ENCODE results near the gene TMC8. TPM values are rescaled to one million over a fixed set of nuclear protein-coding genes. Genes with fewer than 3 reads are reported as not detected.
"Not testable (repeated sequence)": the region's sequence is repeated elsewhere in the genome, so short reads cannot be mapped to it uniquely, and the experiment has no call there.

Gene TMC8
- polyA plus RNA-seq, 6 donors from 2014 or later: 26.2 to 103 (median 55.2) TPM

- Mint-ChIP-seq H3K4me3 (peak overlapping the region; percentile 76 to 90 (median 84)), H3K27ac (peak overlapping the region; percentile 16 to 97 (median 88)), H3K27me3 (no peaks in the 10 kb centered on the region), H3K9me3 (no peaks in the 10 kb centered on the region), H3K36me3 (peaks cover 0 to 10% of the 10 kb centered on the region in 2 donors), H3K4me1 (peaks cover 47 to 69% (median 59%) of the 10 kb centered on the region in 3 donors)
- DNase-seq (peak; percentile 67), ATAC-seq (ENCODE audit: low read depth in 2 of 2) (peak; percentile 58 to 64)
Observed at GRCh38 chr17:78168903-78169793, 38.6 kb downstream of the TMC8 start.

- peak overlapping the region; percentile 68 to 92 (median 82) for H3K4me3 Mint-ChIP-seq
- no peaks in the 10 kb centered on the region for H3K9me3 Mint-ChIP-seq
- H3K36me3 Mint-ChIP-seq: peaks cover 0 to 12% of the 10 kb centered on the region in 2 donors
- H3K4me1 Mint-ChIP-seq: peaks cover 58 to 72% (median 67%) of the 10 kb centered on the region in 3 donors
- no peaks in the 10 kb centered on the region for H3K27me3 Mint-ChIP-seq
- peak overlapping the region; percentile 56 to 99 (median 92) for H3K27ac Mint-ChIP-seq
- DNase-seq: no peak
- ATAC-seq (ENCODE audit: low read depth in 2 of 2): no peak
Observed at GRCh38 chr17:78170692-78171590, 40.4 kb downstream of the TMC8 start.

GRCh38 chr17:78171591-78172248 is 41.1 kb downstream of the TMC8 start:
- not testable (repeated sequence) for H3K9me3 Mint-ChIP-seq; H3K27me3 Mint-ChIP-seq; ATAC-seq (ENCODE audit: low read depth in 2 of 2); DNase-seq
- H3K4me3 Mint-ChIP-seq: peak overlapping the region; percentile 63 to 92 (median 87)
- H3K27ac Mint-ChIP-seq: peak overlapping the region; percentile 90 to 99 (median 96)
- H3K36me3 Mint-ChIP-seq: peaks cover 0 to 12% of the 10 kb centered on the region in 2 donors
- peaks cover 65 to 80% (median 75%) of the 10 kb centered on the region in 3 donors for H3K4me1 Mint-ChIP-seq

GRCh38 chr17:78172249-78173051 is 41.9 kb downstream of the TMC8 start:
- H3K27me3 Mint-ChIP-seq: no peaks in the 10 kb centered on the region
- ATAC-seq (ENCODE audit: low read depth in 2 of 2) (no peak), DNase-seq (peak; percentile 47)
- H3K27ac Mint-ChIP-seq: peak overlapping the region; percentile 90 to 99 (median 96)
- peaks cover 70 to 85% (median 81%) of the 10 kb centered on the region in 3 donors for H3K4me1 Mint-ChIP-seq
- peak overlapping the region; percentile 76 to 92 (median 87) for H3K4me3 Mint-ChIP-seq
- no peaks in the 10 kb centered on the region for H3K9me3 Mint-ChIP-seq
- H3K36me3 Mint-ChIP-seq: peaks cover 0 to 12% of the 10 kb centered on the region in 2 donors

- Mint-ChIP-seq H3K27me3 (no peaks in the 10 kb centered on the region), H3K4me1 (peaks cover 66 to 81% (median 76%) of the 10 kb centered on the region in 3 donors), H3K27ac (peak overlapping the region; percentile 94 to 99 (median 98)), H3K36me3 (peaks cover 0 to 12% of the 10 kb centered on the region in 2 donors), H3K9me3 (no peaks in the 10 kb centered on the region), H3K4me3 (peak overlapping the region; percentile 76 to 92 (median 87))
- peak; percentile 64 for DNase-seq
- peak; percentile 35 to 48 for ATAC-seq (ENCODE audit: low read depth in 2 of 2)
Observed at GRCh38 chr17:78173097-78173715, 42.6 kb downstream of the TMC8 start.

- no peaks in the 10 kb centered on the region for H3K27me3 Mint-ChIP-seq
- peaks cover 0 to 12% of the 10 kb centered on the region in 2 donors for H3K36me3 Mint-ChIP-seq
- DNase-seq: no peak
- H3K4me3 Mint-ChIP-seq: peak overlapping the region in 7 of 8 donors; percentile 76 to 92 (median 87)
- peaks cover 66 to 80% (median 77%) of the 10 kb centered on the region in 3 donors for H3K4me1 Mint-ChIP-seq
- ATAC-seq (ENCODE audit: low read depth in 2 of 2): peak; percentile 21 to 32
- H3K27ac Mint-ChIP-seq: peak overlapping the region; percentile 94 to 99 (median 98)
- H3K9me3 Mint-ChIP-seq: no peaks in the 10 kb centered on the region
Observed at GRCh38 chr17:78174346-78174869, 43.8 kb downstream of the TMC8 start.

- no peak for DNase-seq
- H3K4me3 Mint-ChIP-seq: peak overlapping the region in 6 of 8 donors; percentile 37 to 92 (median 82)
- no peaks in the 10 kb centered on the region for H3K27me3 Mint-ChIP-seq
- no peaks in the 10 kb centered on the region for H3K9me3 Mint-ChIP-seq
- H3K27ac Mint-ChIP-seq: peak overlapping the region in 4 of 6 donors; percentile 37 to 94 (median 63)
- H3K4me1 Mint-ChIP-seq: peaks cover 66 to 76% (median 71%) of the 10 kb centered on the region in 3 donors
- peaks cover 0 to 12% of the 10 kb centered on the region in 2 donors for H3K36me3 Mint-ChIP-seq
- no peak for ATAC-seq (ENCODE audit: low read depth in 2 of 2)
Observed at GRCh38 chr17:78174870-78175642, 44.5 kb downstream of the TMC8 start.

- H3K9me3 Mint-ChIP-seq: no peaks in the 10 kb centered on the region
- DNase-seq (no peak), ATAC-seq (ENCODE audit: low read depth in 2 of 2) (no peak)
- peaks cover 68 to 77% (median 70%) of the 10 kb centered on the region in 3 donors for H3K4me1 Mint-ChIP-seq
- H3K27ac Mint-ChIP-seq: peak overlapping the region in 5 of 6 donors; percentile 9 to 94 (median 81)
- H3K27me3 Mint-ChIP-seq: no peaks in the 10 kb centered on the region
- H3K4me3 Mint-ChIP-seq: peak overlapping the region in 6 of 8 donors; percentile 8 to 76 (median 50)
- H3K36me3 Mint-ChIP-seq: peaks cover 0 to 12% of the 10 kb centered on the region in 2 donors
Observed at GRCh38 chr17:78175643-78175981, 45.0 kb downstream of the TMC8 start.

- peak; percentile 53 to 70 for ATAC-seq (ENCODE audit: low read depth in 2 of 2)
Observed at GRCh38 chr17:78176548-78177025, 46.0 kb downstream of the TMC8 start.

GRCh38 chr17:78179372-78179771 is 48.8 kb downstream of the TMC8 start:
- Mint-ChIP-seq H3K27me3 (no peaks in the 10 kb centered on the region), H3K4me1 (peaks cover 34 to 44% (median 37%) of the 10 kb centered on the region in 3 donors), H3K9me3 (no peaks in the 10 kb centered on the region), H3K36me3 (peaks cover 0 to under 1% of the 10 kb centered on the region in 2 donors), H3K4me3 (peak overlapping the region in 2 of 8 donors; percentile 10 to 16), H3K27ac (peak overlapping the region in 1 of 6 donors; percentile 34)
- DNase-seq (no peak), ATAC-seq (ENCODE audit: low read depth in 2 of 2) (no peak)

More at GRCh38 chr17:78176548-78177025, 46.0 kb downstream of the TMC8 start:
- peak overlapping the region; percentile 26 to 94 (median 68) for H3K27ac Mint-ChIP-seq
- no peaks in the 10 kb centered on the region for H3K9me3 Mint-ChIP-seq
- no peaks in the 10 kb centered on the region for H3K27me3 Mint-ChIP-seq
- peaks cover 61 to 72% (median 62%) of the 10 kb centered on the region in 3 donors for H3K4me1 Mint-ChIP-seq
- H3K36me3 Mint-ChIP-seq: peaks cover 0 to 12% of the 10 kb centered on the region in 2 donors
- DNase-seq: peak; percentile 79
- peak overlapping the region in 6 of 8 donors; percentile 27 to 76 (median 38) for H3K4me3 Mint-ChIP-seq

- no peaks in the 10 kb centered on the region for H3K9me3 Mint-ChIP-seq
- peak in 1 of 2 donors; percentile 20 for ATAC-seq (ENCODE audit: low read depth in 2 of 2)
- no peaks in the 10 kb centered on the region for H3K36me3 Mint-ChIP-seq
- H3K27me3 Mint-ChIP-seq: no peaks in the 10 kb centered on the region
- DNase-seq: no peak
- peaks cover 28 to 39% (median 33%) of the 10 kb centered on the region in 3 donors for H3K4me1 Mint-ChIP-seq
- peak overlapping the region in 4 of 6 donors; percentile 17 to 68 (median 46) for H3K27ac Mint-ChIP-seq
- peak overlapping the region in 3 of 8 donors; percentile 6 to 44 (median 6) for H3K4me3 Mint-ChIP-seq
Observed at GRCh38 chr17:78180083-78180482, 49.5 kb downstream of the TMC8 start.

All from naive B cell (primary cell).